ENCODE measurements around the gene RAD51AP1. TPM values are rescaled to one million over a fixed set of nuclear protein-coding genes. Genes with fewer than 3 reads are reported as not detected.

Gene RAD51AP1
- total RNA-seq, 1 donor from 2014 or later = 1.6 TPM

GRCh38 chr12:4539167-4539870, 629 bp downstream of the RAD51AP1 start:
- intact Hi-C loops (cut with DNase I) = no loop called here
- no peak for DNase-seq (ENCODE audit: low spot score)

DNA sequence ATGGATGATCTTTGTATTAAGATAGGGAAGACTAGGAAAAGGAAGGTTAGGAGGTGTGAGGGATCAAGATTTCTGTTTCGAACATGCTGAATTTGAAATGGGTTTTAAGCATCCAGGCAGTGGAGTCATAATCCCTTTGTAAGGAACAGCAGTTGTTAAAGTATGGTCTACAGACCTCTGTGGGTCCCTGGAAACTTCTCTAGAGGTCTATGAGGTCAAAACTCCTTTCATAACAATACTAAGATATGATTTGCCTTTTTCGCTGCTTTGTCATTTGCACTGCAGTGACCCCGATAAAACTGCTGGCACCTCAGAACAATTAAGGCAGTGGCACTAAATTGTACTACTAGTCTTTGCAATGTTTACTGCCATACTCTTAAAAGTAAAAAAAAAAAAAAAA, 1.5 kb downstream of the RAD51AP1 start:
- no peak for DNase-seq (ENCODE audit: low spot score)
- intact Hi-C loops (cut with DNase I) = no loop called here

GRCh38 chr12:4540638-4541037, 1.9 kb downstream of the RAD51AP1 start:
- intact Hi-C loops (cut with DNase I) = no loop called here

GRCh38 chr12:4545195-4545594, 6.5 kb downstream of the RAD51AP1 start:
- intact Hi-C loops (cut with DNase I) = no loop called here

More at GRCh38 chr12:4540638-4541037, 1.9 kb downstream of the RAD51AP1 start:
- no peak for DNase-seq (ENCODE audit: low spot score)

GRCh38 chr12:4552191-4552590, 13.5 kb downstream of the RAD51AP1 start:
- intact Hi-C loops (cut with DNase I) = no loop called here
- DNase-seq (ENCODE audit: low spot score) = no peak

More at GRCh38 chr12:4545195-4545594, 6.5 kb downstream of the RAD51AP1 start:
- DNase-seq (ENCODE audit: low spot score) = no peak

GRCh38 chr12:4553943-4554342, 15.3 kb downstream of the RAD51AP1 start:
- DNase-seq (ENCODE audit: low spot score) = no peak
- intact Hi-C loops (cut with DNase I) = no loop called here

DNA sequence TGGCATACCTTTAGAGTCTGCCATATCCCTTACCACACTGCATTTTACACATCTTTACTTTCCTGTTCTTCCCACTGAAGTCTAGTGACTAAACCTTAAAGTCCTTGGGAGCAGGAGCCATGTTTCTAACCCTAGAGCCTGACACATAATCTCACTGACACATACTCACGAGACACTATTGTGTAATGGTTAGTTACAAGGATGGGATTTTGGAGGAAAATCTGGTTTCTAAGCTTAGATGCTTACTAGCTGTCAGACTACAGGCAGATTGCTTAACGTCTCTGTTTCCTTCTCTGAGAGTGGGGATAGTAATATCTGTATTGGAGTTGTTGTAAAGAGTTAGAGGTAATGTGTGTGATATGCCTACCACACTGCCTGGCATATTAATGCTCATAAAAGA, 17.1 kb downstream of the RAD51AP1 start:
- intact Hi-C loops (cut with DNase I) = no loop called here
- DNase-seq (ENCODE audit: low spot score) = no peak

DNA sequence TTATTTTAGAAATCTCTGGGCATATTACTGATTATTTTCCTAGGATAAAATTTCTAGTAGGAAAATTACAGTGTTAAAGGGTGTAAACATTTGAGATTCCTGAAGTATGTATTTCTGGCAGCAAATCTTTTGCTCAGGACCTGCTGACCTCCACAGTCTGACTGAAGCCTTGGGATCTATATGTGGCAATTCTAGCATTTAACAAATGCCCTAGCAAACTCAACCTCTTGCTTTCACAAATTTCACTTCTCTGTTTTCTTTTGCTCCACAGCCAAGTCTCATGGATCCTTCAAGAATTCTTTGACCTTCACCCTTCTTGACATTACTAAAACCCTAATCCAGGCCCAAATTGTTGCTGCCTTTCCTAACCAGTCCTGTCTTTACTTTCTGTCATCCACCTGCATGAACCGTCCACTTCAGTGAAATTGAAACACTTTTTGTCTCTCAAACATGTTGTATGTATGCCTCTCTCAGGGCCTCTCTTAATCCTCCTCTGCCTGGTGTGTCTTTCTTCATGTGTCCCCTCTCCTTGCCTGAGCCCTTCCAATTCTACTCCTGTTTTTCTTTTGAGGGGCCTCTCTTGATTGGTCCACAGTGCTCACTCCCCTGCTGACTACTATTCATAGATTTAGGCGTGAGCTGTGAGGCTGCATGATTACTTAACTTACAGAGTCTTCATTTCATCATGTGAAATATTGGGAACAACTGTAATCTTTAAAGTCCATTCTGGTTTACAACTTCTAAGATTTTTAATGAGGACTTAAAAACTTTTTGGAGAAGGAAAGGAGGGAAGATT, 18.2 kb downstream of the RAD51AP1 start:
- intact Hi-C loops (cut with DNase I) = no loop called here
- DNase-seq (ENCODE audit: low spot score) = no peak

- DNase-seq (ENCODE audit: low spot score) = no peak
- intact Hi-C loops (cut with DNase I) = no loop called here
Measured at GRCh38 chr12:4557586-4557985, 18.9 kb downstream of the RAD51AP1 start.

- intact Hi-C loops (cut with DNase I) = no loop called here
- DNase-seq (ENCODE audit: low spot score) = no peak
Measured at GRCh38 chr12:4558171-4558570, 19.5 kb downstream of the RAD51AP1 start.

DNA sequence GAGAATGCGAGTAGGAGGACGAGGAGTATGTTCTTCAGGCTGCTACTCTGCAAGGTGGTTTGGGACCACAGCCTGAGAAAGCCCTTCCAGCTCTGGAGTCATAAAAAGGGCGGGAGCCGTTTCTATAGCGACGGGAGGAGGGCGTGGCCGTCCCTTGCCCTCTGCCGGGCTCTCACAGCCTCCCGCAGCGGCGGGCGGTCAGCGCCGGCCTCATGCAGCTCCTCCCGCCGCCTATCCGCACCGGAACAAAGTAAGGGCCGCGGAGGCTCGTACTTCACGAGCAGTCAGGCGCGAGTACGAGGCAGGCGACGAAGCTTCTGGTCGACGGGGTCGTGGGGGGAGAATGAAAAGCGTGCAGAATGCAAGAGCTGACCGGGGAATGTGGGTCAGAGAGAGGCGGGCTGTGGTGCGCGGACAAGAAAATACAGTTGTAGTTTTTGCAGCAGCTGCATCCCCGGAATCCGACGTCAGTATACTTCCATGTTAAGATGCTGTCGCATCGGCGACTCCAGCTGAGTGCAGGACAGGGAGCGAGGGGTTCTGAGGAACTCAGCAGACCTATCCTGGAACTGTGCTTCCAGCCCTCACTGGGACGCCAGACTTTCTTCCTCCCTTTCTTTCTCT, 23.5 kb downstream of the RAD51AP1 start, which contains the start of gene DYRK4:
DYRK4 (plus strand) TSS at position 175 of the 624 bp plus-strand sequence; CDS start at position 213, 38 bp downstream.
- intact Hi-C loops (cut with DNase I) = no loop called here
- peak; percentile 82 for DNase-seq (ENCODE audit: low spot score)

DNA sequence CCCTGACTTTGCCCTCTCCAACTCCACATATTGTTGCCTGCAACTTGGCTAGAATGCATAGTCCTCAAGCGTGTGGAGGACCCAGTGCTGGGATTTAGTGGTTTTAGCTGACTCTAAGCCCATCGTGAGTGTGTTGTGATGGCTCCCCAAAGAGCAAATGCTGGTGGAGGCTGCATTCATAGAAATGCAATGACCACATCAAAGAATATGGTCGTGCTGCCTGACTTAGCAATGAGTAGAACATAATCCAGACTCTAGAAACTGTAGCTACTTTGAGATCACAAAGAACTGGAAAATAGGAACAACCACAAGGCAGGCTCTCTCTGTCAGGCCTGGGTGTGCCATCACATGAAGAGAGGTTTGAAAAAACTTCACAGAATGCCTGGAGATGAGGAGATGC, 24.6 kb downstream of the RAD51AP1 start:
- no peak for DNase-seq (ENCODE audit: low spot score)
- intact Hi-C loops (cut with DNase I) = no loop called here

GRCh38 chr12:4564818-4565217, 26.1 kb downstream of the RAD51AP1 start:
- DNase-seq (ENCODE audit: low spot score) = no peak
- intact Hi-C loops (cut with DNase I) = no loop called here

- DNase-seq (ENCODE audit: low spot score) = no peak
- intact Hi-C loops (cut with DNase I) = no loop called here
Measured at GRCh38 chr12:4566474-4566873, 27.8 kb downstream of the RAD51AP1 start.

DNA sequence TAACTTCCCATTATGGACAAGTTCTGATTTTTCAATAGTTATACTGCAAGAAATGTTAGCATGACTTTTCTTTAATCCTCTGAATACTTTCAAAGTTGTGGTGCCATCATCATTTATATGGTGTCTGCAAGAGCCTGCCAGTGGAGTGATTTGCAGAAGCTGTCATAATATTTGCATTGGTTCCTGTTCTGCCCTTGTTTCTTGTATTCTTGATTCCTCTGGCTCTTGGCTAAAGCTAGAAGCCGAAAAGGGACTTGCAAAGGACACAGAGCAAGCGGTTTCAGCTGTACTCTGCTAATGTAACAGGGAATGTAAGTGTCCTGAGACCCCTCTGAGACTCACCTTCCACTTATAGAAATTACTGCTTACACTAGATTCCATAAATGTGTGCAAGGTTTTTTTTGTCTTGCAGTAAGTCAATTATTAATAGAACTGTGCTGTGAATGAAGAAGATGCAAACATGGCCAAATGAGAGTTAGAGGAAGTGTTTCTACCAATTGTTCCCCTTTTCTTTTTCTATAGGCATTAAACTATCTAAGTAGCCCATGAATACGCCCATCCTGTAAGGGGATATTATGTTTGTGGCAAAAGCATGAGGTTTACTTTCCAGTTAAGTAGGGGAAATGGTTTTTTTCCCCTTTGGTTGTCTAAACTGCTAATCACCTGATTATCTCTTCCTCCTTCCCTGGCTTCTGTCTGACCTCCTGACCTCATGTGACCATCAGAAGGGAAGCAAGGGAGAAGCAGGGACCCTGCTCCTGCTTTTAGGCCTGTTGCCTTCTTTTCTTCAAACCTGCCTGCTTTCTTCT, 28.6 kb downstream of the RAD51AP1 start:
- intact Hi-C loops (cut with DNase I) = no loop called here
- no peak for DNase-seq (ENCODE audit: low spot score)

- intact Hi-C loops (cut with DNase I) = no loop called here
- no peak for DNase-seq (ENCODE audit: low spot score)
Measured at GRCh38 chr12:4569261-4569660, 30.6 kb downstream of the RAD51AP1 start.

DNA sequence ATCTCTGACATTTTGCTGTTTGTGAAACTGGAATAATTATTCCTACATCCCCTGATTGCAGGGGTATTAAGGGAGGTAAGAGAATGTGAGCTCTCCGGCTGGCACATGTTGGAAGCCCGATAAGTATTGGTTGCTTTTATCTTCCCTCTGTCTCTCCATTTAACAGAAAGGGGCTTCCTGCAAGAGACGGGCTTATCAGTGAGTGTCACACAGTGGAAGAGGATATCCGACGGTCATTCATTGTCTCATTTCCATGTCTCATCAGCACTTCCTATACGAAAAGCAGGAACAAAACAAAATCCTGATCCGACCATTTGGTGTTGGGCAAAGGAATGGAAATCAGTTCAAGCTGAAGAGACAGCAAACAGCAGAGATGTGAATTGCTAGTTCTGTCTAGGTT, 34.0 kb downstream of the RAD51AP1 start:
- intact Hi-C loops (cut with DNase I) = no loop called here

DNA sequence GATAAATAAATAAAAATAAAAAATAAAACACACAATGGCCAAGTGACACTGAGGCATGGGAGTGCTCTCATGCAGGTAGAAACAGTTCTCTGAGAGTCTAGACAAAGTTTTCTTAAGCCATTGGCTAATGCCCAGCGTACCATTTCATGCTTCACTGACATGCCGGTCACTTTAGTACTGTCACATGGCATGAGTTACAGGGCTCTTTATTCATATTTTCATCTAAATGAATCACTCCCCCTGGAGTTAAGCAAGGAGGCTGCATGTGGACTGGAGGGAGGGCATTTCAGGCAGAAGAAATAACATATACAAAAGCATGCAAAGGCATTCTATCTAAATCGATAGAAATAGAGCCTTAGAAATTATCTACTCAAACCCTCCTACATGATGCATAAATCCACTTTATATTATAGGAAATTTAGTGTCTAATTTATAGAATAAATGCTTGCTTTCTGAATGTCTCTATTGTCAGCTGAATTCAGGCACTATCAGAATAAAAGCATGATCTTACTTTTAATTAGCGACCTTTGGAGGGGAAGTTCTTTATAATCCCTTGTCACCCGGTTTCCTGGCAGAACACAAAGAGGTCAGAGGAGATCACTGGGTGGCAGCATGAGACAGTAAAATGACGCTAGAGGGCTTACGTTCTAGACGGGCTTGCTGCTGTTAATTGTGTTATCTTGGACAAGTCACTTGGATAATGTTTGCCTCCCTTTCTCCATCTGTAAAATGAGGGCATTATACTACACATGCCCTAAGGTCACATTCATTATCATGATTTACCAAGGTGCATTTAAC, 40.8 kb downstream of the RAD51AP1 start:
- intact Hi-C loops (cut with DNase I) = no loop called here
- DNase-seq (ENCODE audit: low spot score) = no peak

More for the DNA sequence above, 34.0 kb downstream of the RAD51AP1 start:
- DNase-seq (ENCODE audit: low spot score) = no peak

DNA sequence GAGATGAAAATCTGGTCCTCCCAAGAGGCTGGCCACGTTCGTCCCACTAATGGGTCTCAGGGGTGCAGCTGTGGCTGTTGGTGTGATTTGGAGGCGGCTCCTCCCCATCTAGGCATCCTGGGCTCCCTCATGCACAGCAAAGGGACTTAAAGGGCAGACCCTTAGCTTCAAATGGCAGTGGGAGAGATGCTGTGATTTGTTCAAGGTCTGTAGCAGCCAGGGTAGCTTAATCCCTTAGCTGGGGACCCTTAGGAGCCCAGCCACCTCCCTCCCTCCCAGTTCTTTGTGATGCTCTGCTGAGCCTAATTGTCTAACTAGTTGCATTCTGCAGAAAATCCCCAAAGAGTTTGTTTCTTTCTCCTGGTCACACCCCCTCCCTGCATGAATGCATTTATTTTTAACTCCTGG, 41.6 kb downstream of the RAD51AP1 start:
- DNase-seq (ENCODE audit: low spot score) = no peak
- intact Hi-C loops (cut with DNase I) = no loop called here

Measured in cardiac septum (tissue), 1 donor.